Measurements from ENCODE around the gene TRPV3.

- TF ChIP-seq ZNF747 (CRISPR knock-in tag; IDR thresholded peaks at IDR 0.05; ENCODE audit: borderline replicate concordance) (no peak), ATF2 (CRISPR knock-in tag; IDR thresholded peaks at IDR 0.05) (no peak), HNF4A (CRISPR knock-in tag; IDR thresholded peaks at IDR 0.05) (no peak), ZNF550 (CRISPR knock-in tag; IDR thresholded peaks at IDR 0.05; ENCODE audit: borderline replicate concordance) (no peak), BRCA1 (CRISPR knock-in tag; IDR thresholded peaks at IDR 0.05) (no peak), EP300 (IDR thresholded peaks at IDR 0.05; ENCODE audit: low read depth in 2 of 2, low read length in 2 of 2) (no peak), EP300 (CRISPR knock-in tag; IDR thresholded peaks at IDR 0.05; ENCODE audit: borderline replicate concordance) (no peak), ZFP37 (CRISPR knock-in tag; IDR thresholded peaks at IDR 0.05; ENCODE audit: borderline replicate concordance) (no peak)
Measured at GRCh38 chr17:3600529-3601205, 43.1 kb upstream of the TRPV3 start.
